HL-60/S4 treated with retinoic acid at 250 ng/mL for 4 days and 3 days (cell line): ENCODE data around the gene COX6B1.
"Not testable (repeated sequence)": the region's sequence is repeated elsewhere in the genome, so short reads cannot be mapped to it uniquely, and the experiment has no call there.

Source experiments
- in situ Hi-C: fragments of 300-500 bp; cut with MboI; formaldehyde crosslinking; loops from 2 replicates; pipeline ENCODE4 v1.7.0; 2022; ENCODE audit warnings: low sequenced_read_pairs

Gene COX6B1

GRCh38 chr19:35633727-35634440 lies 14.2 kb upstream of the COX6B1 start:
- in situ Hi-C loops = no loop called here

- in situ Hi-C loops = no loop called here
These were observed 11.5 kb upstream of the COX6B1 start for GRCh38 chr19:35636651-35637050.

- in situ Hi-C loops = no loop called here
These were observed 11.0 kb upstream of the COX6B1 start for GRCh38 chr19:35637165-35637564.

DNA sequence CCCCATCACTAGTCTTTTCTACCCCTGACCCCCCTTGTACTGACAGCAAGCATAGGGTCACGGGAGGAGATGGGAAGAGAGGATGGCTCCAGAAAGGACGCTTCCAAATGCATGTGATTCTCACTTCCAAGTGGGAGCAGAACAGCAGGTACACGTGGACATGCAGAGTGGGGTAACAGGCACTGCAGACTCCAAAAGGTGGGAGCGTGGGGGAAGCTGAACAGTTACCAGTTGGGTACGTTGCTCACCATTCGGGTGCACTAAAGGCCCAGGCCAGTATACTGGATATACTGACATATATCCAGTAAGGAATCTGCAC lies 8.8 kb upstream of the COX6B1 start:
- in situ Hi-C loops = no loop called here

DNA sequence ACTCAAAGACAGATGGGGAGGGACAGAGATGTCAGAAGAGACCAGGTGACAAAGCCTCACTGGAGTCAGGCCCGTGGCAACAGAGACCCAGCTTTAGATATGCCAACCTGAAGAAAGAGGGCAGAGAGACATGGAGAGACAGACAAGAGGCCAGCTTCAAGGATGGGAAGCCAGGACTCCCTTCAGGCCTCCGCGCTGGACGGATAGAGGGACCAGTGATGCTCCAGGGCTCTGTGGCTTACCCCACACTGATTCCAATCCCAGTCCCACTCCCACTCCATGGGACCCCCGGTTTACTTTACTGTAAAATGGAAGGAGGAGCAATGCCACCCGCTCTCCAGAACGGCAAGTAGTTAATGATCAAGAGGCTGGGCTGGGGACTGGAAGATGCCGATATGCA lies 8.3 kb upstream of the COX6B1 start:
- in situ Hi-C loops = no loop called here

DNA sequence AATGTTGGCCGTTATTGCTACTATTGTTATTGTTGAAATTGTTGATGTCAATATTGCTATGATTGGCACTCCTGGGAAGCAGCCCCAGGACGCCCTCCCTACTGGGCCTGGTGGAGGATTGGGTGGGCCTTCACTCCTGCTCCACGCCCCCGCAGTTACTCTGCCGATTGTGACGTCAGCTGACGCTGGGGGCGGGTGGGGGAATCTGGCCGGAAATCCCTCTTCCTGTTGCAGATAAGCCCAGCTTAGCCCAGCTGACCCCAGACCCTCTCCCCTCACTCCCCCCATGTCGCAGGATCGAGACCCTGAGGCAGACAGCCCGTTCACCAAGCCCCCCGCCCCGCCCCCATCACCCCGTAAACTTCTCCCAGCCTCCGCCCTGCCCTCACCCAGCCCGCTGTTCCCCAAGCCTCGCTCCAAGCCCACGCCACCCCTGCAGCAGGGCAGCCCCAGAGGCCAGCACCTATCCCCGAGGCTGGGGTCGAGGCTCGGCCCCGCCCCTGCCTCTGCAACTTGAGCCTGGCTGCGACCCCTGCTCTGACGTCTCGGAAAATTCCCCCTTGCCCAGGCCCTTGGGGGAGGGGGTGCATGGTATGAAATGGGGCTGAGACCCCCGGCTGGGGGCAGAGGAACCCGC lies 6.5 kb upstream of the COX6B1 start, which contains the start of gene ETV2:
Gene ETV2, plus strand, starts transcription at position 231 of the 637 bp plus-strand sequence. CDS start 716 bp downstream, outside the sequence.
- in situ Hi-C loops = no loop called here

DNA sequence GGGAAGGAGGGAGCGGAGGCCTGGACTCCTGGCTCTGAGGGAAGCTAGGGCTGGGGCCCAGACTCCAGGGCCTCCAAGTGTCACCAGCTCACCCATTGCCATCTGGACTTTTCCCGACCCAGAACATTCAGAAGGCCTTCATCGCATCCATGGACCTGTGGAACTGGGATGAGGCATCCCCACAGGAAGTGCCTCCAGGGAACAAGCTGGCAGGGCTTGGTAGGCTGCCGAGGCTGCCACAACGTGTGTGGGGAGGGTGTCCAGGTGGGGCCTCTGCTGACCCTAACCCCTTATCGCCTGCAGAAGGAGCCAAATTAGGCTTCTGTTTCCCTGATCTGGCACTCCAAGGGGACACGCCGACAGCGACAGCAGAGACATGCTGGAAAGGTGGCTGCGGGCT lies 5.8 kb upstream of the COX6B1 start:
- in situ Hi-C loops = no loop called here

- in situ Hi-C loops = no loop called here
These were observed 5.3 kb upstream of the COX6B1 start for GRCh38 chr19:35642798-35643254.

DNA sequence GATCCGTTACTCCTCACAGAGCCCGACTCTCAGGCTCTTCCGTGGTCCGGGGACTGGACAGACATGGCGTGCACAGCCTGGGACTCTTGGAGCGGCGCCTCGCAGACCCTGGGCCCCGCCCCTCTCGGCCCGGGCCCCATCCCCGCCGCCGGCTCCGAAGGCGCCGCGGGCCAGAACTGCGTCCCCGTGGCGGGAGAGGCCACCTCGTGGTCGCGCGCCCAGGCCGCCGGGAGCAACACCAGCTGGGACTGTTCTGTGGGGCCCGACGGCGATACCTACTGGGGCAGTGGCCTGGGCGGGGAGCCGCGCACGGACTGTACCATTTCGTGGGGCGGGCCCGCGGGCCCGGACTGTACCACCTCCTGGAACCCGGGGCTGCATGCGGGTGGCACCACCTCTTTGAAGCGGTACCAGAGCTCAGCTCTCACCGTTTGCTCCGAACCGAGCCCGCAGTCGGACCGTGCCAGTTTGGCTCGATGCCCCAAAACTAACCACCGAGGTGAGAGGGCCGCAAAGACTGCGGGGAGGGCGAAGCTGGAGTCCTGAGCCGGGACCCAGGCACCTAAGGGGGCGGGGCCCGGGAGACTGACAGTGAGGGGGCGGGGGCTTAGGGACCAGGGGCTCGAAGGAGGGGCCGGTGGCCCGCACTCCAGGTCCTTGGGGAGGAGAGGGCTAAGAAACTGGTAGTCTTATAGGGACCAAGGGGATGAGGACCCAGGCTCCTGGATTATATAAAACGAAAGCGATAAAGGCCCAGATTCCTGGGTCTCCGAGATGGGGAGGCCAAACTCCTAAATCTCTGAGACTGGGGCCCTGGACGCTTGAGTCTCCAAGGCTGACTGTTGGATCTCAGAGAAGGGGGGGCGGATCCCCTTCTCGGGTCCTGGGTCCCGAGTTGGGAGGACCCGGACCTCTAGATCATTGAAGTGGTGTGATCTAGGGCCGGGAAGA lies 4.6 kb upstream of the COX6B1 start:
- in situ Hi-C loops = no loop called here

DNA sequence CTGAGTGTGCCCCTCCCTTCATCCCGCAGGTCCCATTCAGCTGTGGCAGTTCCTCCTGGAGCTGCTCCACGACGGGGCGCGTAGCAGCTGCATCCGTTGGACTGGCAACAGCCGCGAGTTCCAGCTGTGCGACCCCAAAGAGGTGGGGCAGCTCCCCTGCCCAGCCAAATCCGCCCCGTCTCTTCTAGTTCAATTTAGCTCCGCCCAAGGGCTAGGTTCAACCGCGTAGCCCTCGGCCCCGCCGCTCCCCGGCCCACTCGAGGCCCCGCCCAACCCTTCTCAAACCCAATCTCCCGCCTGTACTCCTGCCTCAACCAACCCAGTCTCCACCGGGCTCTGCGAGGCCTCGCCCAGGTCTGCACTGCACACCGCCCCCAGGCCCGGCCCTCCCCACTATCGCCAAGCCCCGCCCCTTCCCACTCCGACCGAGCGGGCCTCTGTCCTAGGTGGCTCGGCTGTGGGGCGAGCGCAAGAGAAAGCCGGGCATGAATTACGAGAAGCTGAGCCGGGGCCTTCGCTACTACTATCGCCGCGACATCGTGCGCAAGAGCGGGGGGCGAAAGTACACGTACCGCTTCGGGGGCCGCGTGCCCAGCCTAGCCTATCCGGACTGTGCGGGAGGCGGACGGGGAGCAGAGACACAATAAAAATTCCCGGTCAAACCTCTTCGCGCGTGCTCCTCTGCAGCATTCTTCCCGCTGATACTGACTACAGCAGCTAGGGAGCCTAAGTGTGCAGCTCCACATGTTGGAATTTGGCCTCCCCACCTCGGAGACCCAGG lies 3.7 kb upstream of the COX6B1 start:
- in situ Hi-C loops = no loop called here

- in situ Hi-C loops = no loop called here
These were observed 3.0 kb upstream of the COX6B1 start for GRCh38 chr19:35644987-35645679.

- in situ Hi-C loops = no loop called here
These were observed 2.2 kb upstream of the COX6B1 start for GRCh38 chr19:35645680-35646511.

DNA sequence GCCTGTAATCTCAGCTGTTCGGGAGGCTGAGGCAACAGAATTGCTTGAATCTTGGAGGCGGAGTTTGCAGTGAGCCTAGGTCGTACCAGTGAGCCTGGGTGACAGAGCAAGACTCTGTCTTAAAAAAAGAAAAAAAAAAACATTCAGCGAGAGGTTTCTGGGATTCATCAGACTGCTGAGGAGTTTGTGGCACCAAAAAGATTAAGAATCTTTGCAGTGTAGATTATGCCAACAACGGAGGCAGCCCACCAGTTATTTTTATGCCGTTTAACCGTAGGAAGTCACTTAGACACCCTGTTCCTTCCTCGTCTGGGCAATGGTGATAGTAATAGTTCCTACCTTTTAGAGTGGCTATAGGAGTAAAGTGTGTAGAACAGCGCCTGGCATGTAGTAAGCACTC lies 2.5 kb downstream of the COX6B1 start:
- in situ Hi-C loops = no loop called here

DNA sequence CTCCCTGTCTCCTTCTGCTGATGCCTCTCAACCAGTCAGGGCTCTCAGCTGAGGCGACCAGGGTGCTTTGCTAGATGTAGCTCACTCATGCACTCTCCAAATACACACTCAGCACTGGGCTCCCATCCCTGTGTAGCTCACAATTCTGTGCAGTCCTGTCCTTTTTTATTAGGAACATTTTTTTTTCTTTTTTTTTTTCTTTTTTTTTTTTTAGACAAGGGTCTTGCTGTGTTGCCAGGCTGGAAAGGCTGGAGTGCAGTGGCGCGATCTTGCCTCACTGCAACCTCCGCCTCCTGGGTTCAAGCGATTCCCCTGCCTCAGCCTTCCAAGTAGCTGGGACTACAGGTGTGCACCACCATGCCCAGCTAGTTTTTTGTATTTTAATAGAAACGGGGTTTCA lies 6.7 kb downstream of the COX6B1 start:
- in situ Hi-C loops = not testable (repeated sequence)

- in situ Hi-C loops = no loop called here
These were observed 7.5 kb downstream of the COX6B1 start for GRCh38 chr19:35655600-35655999.

DNA sequence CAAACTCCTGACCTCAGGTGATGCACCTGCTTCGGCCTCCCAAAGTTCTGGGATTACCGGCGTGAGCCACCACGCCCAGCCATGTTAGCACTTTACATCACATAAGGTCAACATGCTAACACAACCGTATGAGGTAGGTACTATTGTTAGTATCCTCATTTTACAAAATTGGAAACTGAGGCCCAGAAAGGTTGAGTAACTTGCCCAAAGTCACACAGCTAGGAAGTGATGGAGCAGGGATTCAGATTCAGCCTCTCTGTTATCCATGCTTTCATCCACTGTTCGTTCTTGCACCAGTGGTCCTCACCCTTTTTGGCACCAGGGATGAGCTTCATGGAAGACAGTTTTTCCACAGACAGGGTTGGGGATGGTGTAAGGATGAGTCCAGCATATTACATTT lies 8.6 kb downstream of the COX6B1 start:
- in situ Hi-C loops = no loop called here

DNA sequence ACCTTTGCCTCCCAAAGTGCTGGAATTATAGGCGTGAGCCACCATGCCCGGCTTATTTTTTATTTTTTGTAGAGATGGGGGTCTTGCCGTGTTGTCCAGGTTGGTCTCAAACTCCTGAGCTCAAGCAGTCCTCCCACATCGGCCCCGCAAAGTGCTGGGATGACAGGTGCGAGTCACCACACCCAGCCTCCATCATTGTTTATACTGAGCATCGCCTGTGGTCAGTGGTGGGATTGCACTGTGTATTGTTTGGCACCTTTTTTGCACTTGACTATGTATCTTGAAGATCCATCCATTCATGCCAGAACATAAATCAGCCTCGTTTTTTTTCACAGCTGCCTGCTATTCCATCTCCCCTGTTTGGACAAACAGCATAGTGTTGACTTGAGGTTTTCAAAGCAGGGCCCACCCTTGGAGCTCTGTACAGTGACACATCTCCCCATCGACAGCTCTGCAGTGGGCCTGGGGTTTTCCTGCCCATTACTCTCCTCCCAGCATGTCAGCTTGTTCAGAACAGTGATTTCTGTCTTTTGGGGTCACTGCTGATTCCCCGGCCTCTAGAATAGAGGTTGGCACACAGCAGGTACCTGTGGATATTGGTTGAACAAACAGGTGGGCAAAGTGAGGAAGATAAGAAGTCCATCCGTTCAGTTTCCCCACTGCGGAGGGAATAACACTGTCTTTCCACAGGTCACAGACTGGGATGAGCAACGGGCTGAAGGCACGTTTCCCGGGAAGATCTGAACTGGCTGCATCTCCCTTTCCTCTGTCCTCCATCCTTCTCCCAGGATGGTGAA lies 10.0 kb downstream of the COX6B1 start:
- in situ Hi-C loops = no loop called here

DNA sequence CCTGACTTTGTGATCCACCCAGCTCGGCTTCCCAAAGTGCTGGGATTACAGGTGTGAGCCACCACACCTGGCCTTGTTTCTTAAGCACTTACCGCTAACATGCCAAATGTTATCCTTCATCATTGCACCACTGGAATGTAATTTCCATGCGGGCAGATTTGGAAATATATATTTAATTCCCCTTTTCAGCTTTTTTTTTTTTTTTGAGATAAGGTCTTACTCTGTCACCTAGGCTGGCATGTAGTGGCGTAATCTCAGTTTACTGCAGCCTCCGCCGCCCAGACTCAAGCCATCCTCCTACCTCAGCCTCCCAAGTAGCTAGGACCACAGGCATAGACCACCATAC lies 13.8 kb downstream of the COX6B1 start:
- in situ Hi-C loops = no loop called here

- in situ Hi-C loops = no loop called here
These were observed 15.9 kb downstream of the COX6B1 start for GRCh38 chr19:35663981-35664380.
